Endodermal cell (in vitro differentiated cells): Measurements from ENCODE around the gene RAPGEF2. TPM values are rescaled to one million over a fixed set of nuclear protein-coding genes. Genes with fewer than 3 reads are reported as not detected.

Experiments
- DNase-seq: peaks from one replicate; pipeline ENCODE4 v3.0.0-alpha.2; 2017
- H3K27ac ChIP-seq: 2 replicates; pipeline ENCODE4 v1.5.1; 2013; ENCODE audit warnings: mild to moderate bottlenecking, low read depth, low read length, moderate library complexity
- H3K27me3 ChIP-seq: 2 replicates; pipeline ENCODE4 v1.6.1; 2013; ENCODE audit warnings: mild to moderate bottlenecking, low read length, moderate library complexity; ENCODE audit not compliant: insufficient read depth, control insufficient read depth, poor library complexity, severe bottlenecking
- H3K36me3 ChIP-seq: 2 replicates; pipeline ENCODE4 v1.7.0; 2013; ENCODE audit warnings: mild to moderate bottlenecking, low read length, moderate library complexity; ENCODE audit not compliant: control insufficient read depth, insufficient read depth
- H3K4me1 ChIP-seq: one replicate; pipeline ENCODE4 v1.7.0; 2013; ENCODE audit warnings: low read length; ENCODE audit not compliant: control insufficient read depth, insufficient read depth
- H3K4me3 ChIP-seq: 2 replicates; pipeline ENCODE4 v1.5.1; 2013; ENCODE audit warnings: mild to moderate bottlenecking, low read length, moderate library complexity
- H3K9ac ChIP-seq: 2 replicates; pipeline ENCODE4 v1.6.1; 2013; ENCODE audit warnings: mild to moderate bottlenecking, low read length, moderate library complexity; ENCODE audit not compliant: poor library complexity, severe bottlenecking; ENCODE audit errors: extremely low read depth
- H3K9me3 ChIP-seq: 2 replicates; pipeline ENCODE4 v1.6.1; 2013; ENCODE audit warnings: mild to moderate bottlenecking, low read length, moderate library complexity; ENCODE audit not compliant: control insufficient read depth
- H3K27ac Mint-ChIP-seq: 2 replicates; pipeline ENCODE4 v1.8.0; 2020; ENCODE audit warnings: mixed read lengths
- H3K27me3 Mint-ChIP-seq: 2 replicates; pipeline ENCODE4 v1.8.0; 2021; ENCODE audit warnings: mild to moderate bottlenecking, mixed read lengths; ENCODE audit not compliant: insufficient read depth
- H3K36me3 Mint-ChIP-seq: 2 replicates; pipeline ENCODE4 v1.8.0; 2020; ENCODE audit warnings: low read depth, mixed read lengths
- H3K4me1 Mint-ChIP-seq: 2 replicates; pipeline ENCODE4 v1.8.0; 2020; ENCODE audit warnings: mixed read lengths
- H3K4me3 Mint-ChIP-seq: 2 replicates; pipeline ENCODE4 v1.8.0; 2020; ENCODE audit warnings: mild to moderate bottlenecking, moderate library complexity, mixed read lengths
- H3K9me3 Mint-ChIP-seq: 2 replicates; pipeline ENCODE4 v1.8.0; 2020; ENCODE audit warnings: mild to moderate bottlenecking, mixed read lengths
- CTCF ChIP-seq: fragments of 200-600 bp; sonication (generic); conservative IDR thresholded peaks from 2 replicates; pipeline ENCODE4 v1.5.0; 2021; ENCODE audit warnings: antibody characterized with exemption, mild to moderate bottlenecking
- WGBS, 2 experiments: methylation state at CpG; one replicate each; pipeline versions ENCODE4 v1.1.5 to v1.1.7; 2013; ENCODE audit warnings: missing lambda C conversion rate in 2 of 2, mixed read lengths in 1 of 2; ENCODE audit not compliant: insufficient coverage in 1 of 2, insufficient read length in 1 of 2; 5-methylcytosine and 5-hydroxymethylcytosine counted together
- total RNA-seq, 2 donors: library from RNA; stranded (reverse); fragmentation: NEBNext Ultra II Directional in 1 of 2; extraction: Animal tissue kit (Norgen Biotek cat#: 25700) in 1 of 2; gene quantifications; 2 replicates in 1 of 2; 3 replicates in 1 of 2; pipeline ENCODE4 v1.2.1, GENCODE V29; 2021

The RAPGEF2 gene
- total RNA-seq, 2 donors from 2014 or later: 63.4 to 78.2 TPM

DNA sequence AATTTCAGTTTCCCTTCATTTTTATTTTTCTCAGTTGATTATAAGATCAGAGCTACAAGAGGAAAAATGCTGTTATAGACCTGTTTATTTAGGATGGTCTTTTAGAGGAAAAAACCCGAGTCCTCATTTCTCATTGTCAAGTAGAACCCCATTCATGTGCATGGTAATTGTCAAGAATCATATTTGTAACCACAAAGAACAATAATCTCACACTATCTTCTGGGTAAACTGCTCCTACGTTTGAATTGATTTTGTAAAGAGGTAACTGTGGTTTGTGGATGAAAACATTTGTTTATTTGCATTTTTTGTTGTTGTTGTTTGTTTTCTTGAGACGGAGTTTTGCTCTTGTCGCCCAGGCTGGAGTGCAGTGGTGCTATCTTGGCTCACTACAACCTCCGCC lies 23.8 kb downstream of the RAPGEF2 start:
- Histone ChIP-seq H3K36me3 (peaks cover 4% of the 10 kb centered on the region), H3K4me3 (no peak overlapping the region), H3K4me1 (peaks cover 3% of the 10 kb centered on the region), H3K9me3 (no peaks in the 10 kb centered on the region), H3K27ac (no peak overlapping the region), H3K9ac (no peak overlapping the region), H3K27me3 (no peaks in the 10 kb centered on the region)
- H3K27me3 Mint-ChIP-seq: no peaks in the 10 kb centered on the region
- H3K4me3 Mint-ChIP-seq: no peak overlapping the region
- H3K9me3 Mint-ChIP-seq: no peaks in the 10 kb centered on the region
- WGBS, 2 experiments: 93% methylated on average over 3 to 5 of the region's 5 CpGs
- no peak for TF ChIP-seq CTCF
- no peak for DNase-seq
- peaks cover 19% of the 10 kb centered on the region for H3K36me3 Mint-ChIP-seq
- H3K27ac Mint-ChIP-seq: peak overlapping the region; percentile 56
- peaks cover 25% of the 10 kb centered on the region for H3K4me1 Mint-ChIP-seq

- Histone ChIP-seq H3K9ac (no peak overlapping the region), H3K27ac (no peak overlapping the region), H3K36me3 (peaks cover 4% of the 10 kb centered on the region), H3K27me3 (no peaks in the 10 kb centered on the region), H3K9me3 (no peaks in the 10 kb centered on the region), H3K4me3 (no peak overlapping the region), H3K4me1 (peaks cover 3% of the 10 kb centered on the region)
- WGBS, 2 experiments: 98% methylated on average over 3 of the region's 4 CpGs; no CpG with 5 or more reads in 1 of the 2 experiments
- no peak for TF ChIP-seq CTCF
- no peak for DNase-seq
- no peaks in the 10 kb centered on the region for H3K27me3 Mint-ChIP-seq
- H3K4me1 Mint-ChIP-seq: peaks cover 32% of the 10 kb centered on the region
- H3K9me3 Mint-ChIP-seq: no peaks in the 10 kb centered on the region
- no peak overlapping the region for H3K27ac Mint-ChIP-seq
- H3K36me3 Mint-ChIP-seq: peaks cover 18% of the 10 kb centered on the region
- H3K4me3 Mint-ChIP-seq: no peak overlapping the region
These were observed 25.1 kb downstream of the RAPGEF2 start for GRCh38 chr4:159127745-159128518.

GRCh38 chr4:159129814-159130550 lies 27.1 kb downstream of the RAPGEF2 start:
- Histone ChIP-seq H3K36me3 (peaks cover 4% of the 10 kb centered on the region), H3K9me3 (no peaks in the 10 kb centered on the region), H3K4me3 (peak overlapping the region; percentile 11), H3K9ac (no peak overlapping the region), H3K4me1 (peaks cover 3% of the 10 kb centered on the region), H3K27me3 (no peaks in the 10 kb centered on the region), H3K27ac (no peak overlapping the region)
- Mint-ChIP-seq H3K36me3 (peaks cover 16% of the 10 kb centered on the region), H3K27me3 (no peaks in the 10 kb centered on the region), H3K27ac (peak overlapping the region; percentile 49), H3K4me3 (no peak overlapping the region), H3K4me1 (peaks cover 32% of the 10 kb centered on the region), H3K9me3 (no peaks in the 10 kb centered on the region)
- 90% methylated on average over 2 of the region's 2 CpGs for WGBS, 2 experiments
- no peak for TF ChIP-seq CTCF
- peak; percentile 55 for DNase-seq
